HG02588 (cell line): ENCODE measurements around the gene CASKIN1.

ENCODE experiments used
- ATAC-seq: cut with Tn5 transposase; IDR thresholded peaks from one replicate; pipeline ENCODE4 v1.9.1; 2021; ENCODE audit warnings: mild to moderate bottlenecking, moderate library complexity; ENCODE audit not compliant: unreplicated experiment

CASKIN1 gene

DNA sequence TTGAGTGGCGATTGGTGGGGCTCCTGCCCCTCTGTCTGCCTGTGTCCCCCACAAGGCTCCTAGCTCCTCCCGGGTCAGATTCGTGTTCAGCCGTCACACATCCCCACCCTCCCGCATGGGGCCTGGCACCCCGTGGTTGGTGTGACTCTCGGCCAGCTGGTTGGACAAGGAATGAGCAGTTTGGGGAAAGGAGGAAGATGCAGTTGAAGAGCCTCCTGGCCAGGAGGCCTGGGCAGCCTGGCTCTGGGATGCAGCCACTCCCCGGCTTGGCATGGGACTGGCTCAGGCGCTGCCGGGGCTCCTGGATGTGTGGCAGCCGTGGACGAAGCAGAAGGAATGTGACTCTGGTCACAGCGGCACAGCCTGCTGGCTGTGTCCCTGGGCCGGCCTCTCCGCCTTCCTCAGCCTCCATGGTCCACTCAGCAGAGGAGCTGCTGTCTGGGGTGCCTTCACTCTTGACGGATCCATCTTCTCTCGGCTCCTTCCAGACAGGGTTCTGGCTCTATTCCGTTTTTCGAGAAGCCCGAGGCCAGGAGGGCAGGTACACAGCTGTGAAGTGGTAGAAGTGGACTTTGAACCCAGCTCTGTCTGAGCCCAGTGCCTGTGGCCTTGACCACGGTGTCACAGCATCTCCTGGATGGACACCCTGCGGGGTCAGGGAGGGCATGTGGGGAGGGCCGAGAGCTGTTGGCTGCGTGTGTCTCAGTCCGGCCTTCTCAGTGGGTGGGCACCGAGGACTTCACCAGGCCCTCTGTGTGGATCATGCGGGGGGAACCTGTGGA, 38.7 kb downstream of the CASKIN1 start:
- ATAC-seq, result no peak

DNA sequence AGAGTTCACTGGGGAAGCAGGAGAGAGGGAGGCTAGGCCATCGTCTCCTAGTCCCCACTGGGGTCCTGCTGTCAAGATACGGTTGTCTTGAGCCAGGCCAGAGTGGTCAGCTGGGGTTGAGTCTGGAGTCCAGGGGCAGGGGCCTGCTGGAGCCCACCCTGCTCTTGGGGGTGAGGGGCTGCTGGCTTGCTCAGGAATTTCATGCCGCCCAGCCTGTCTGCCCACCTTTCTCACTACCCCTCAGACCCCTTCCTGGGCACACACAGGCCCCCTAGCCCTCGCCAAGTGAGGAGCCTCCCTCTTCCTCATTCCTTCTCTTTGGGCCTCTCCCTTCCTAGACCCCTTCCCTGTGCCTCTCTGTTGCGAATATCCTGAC, 39.6 kb downstream of the CASKIN1 start:
- no peak for ATAC-seq

- ATAC-seq, result no peak
Observed at GRCh38 chr16:2155977-2156848, 40.2 kb downstream of the CASKIN1 start.

- peak; percentile 75 for ATAC-seq
Observed at GRCh38 chr16:2155091-2155950, 41.1 kb downstream of the CASKIN1 start, which contains the start of gene TRAF7. Gene TRAF7 (plus strand): TSS chr16:2155782. CDS start chr16:2163921, 8,139 bp downstream.

DNA sequence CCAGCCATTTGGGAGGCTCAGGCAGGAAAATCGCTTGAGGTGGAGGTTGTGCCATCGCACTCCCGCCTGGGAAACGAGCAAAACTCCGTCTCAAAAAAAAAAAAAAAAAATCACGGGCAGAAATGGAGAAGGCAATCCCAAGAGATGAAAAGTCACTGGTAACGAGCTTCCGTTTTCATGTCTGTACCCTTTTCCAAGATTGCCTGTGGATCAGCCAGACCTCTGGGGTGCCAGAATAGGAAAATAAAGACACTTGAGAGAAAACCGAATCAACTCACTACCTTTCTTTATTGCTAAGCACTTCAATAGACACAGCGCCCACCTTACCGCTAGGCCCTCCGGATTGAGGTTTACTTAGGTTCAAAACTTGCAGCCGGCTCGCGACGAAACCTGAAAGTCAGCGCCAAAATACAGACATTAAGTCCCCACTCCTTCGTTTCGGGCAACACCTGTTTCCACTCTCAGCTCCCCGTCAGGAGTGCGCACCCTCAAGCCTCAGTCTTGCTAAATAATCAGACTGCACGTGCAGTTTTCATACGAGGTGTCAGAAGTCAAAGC, 41.8 kb downstream of the CASKIN1 start:
- no peak for ATAC-seq

DNA sequence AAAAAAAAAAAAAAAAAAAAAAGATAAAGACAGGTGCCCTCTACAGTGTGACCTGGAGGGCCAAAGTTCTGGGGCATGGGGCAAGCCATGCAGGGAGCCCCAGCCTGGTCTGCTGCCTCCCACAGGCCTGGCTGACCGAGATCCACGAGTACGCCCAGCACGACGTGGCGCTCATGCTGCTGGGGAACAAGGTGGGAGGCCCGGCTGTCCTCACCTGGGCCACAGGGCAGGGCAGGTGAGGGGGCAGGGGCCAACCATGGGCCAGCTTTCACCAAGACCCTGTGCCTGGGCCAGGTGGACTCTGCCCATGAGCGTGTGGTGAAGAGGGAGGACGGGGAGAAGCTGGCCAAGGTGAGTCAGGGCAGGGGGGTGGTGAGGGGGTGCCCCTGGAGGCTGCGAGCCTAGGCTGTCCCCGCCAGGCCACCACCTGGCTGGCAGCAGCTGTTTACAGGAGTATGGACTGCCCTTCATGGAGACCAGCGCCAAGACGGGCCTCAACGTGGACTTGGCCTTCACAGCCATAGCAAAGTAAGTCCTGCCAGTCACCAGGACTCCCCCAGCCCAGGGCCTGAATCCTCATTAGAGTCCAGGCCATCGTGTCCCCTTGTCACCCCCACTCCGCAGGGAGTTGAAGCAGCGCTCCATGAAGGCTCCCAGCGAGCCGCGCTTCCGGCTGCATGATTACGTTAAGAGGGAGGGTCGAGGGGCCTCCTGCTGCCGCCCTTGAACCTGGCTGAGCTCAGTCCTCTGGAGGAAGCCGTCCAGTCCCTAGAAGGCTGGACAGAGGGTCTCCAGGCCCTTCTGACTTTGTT, 43.5 kb downstream of the CASKIN1 start:
- ATAC-seq, result no peak

- ATAC-seq, result no peak
Observed at GRCh38 chr16:2151188-2152091, 45.0 kb downstream of the CASKIN1 start.

DNA sequence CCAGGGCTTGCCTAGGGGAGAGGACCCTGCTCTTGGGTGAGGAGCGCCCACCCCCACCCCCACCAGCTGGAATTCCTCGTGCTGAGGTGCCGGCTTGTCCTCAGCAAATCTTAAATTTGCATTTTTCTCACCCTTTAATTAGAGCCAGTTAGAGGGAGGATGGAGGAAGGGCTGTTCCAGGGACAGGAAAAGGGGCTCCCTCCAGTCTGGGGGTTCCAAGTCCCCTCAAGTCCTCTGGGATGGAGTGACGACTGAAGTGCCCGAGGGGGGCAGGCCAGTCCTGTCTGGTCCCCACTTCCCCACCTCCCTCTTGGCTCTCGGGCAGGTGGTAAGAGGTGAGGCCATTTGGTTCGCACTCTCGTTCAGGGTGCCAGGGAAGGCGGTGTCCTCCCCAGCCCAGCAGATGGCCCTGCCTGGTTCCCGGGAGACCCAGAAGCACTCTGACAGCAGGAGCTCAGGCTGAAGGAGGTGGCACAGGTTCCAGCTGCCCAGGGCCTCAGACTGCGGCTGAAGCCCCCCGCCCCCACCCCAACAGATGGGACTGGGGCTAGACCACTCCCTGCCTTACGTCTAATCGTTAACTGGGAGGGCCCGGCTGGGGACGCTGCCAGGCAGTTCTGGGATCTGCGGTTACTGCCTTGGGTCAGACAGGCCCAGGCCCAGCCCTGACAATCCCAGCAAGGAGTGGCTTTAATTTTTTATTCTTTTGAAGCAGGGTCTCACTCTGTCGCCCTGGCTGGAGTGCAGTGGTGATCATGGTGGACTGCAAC, 45.8 kb downstream of the CASKIN1 start:
- ATAC-seq, result no peak

DNA sequence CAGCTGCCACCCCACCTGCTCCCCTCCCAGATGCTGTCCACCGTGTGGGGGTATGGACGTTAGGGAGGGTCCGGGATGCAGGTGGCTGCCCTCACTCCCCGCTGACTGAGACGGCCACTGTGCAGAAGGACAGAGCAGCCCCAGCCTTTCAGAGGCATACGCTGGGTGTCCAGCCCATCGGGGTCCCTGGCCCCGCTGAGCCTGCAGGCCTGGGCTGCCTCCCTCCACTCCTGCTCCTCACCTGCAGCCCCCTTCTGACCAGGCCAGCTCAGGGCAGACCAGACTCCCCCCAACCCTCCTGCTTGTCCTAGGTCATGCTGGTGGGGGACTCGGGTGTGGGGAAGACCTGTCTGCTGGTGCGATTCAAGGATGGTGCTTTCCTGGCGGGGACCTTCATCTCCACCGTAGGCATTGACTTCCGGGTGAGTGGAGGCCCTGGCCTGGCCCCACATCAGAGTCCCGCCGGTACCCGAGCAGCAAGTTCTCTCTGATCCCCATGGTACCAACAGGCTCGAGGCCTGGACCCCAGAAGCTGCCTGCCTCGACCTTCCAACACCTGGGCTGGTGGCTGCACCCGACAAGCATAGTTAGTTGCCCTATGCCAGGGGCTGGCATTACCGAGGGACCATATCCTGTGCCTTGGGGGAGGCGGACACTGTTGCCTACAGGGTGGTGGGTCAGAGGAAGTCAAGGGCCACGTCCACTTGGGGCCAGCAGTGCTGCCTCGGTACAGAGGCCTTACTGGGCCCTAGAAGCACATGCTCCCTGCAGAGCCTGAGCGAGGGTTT, 46.6 kb downstream of the CASKIN1 start:
- no peak for ATAC-seq

DNA sequence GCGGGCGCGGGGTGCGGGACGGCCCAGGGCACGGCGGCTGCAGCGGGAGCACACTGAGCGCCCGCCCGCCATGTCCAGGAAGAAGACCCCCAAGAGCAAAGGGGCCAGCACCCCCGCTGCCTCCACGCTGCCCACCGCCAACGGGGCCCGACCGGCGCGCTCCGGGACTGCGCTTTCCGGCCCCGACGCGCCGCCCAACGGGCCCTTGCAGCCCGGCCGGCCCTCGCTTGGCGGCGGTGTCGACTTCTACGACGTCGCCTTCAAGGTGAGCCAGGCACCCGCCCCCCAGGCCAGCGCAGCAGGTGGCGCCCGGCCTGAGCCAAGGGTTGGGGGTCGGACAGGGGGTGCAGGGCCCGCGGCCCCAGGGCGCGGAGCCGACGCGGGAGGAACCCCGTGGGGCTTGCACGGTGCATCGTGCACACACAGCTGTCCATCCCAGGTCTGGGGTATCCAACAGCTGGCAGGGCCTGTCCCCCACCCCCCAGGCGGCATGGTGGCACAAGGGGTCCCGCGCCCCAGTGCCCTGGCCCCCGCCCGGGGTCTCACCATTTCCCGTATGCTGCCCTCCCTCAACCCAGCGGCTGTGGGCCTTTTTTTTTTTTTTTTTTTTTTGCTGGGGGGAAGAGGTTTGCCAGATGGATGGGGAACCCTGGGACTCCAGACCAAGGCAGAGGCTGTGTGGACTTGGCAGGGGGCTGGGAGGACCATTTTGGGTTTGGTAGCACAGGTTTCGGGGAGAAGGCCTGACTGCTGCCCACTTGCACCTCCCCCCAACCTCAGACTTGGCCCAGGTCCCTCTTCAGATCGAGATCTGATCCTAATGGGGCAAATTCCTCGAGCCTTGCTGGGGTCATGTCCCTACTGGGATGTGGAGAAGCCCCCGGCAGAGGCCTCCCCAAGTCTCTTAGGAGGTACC, 47.4 kb downstream of the CASKIN1 start:
- no peak for ATAC-seq

DNA sequence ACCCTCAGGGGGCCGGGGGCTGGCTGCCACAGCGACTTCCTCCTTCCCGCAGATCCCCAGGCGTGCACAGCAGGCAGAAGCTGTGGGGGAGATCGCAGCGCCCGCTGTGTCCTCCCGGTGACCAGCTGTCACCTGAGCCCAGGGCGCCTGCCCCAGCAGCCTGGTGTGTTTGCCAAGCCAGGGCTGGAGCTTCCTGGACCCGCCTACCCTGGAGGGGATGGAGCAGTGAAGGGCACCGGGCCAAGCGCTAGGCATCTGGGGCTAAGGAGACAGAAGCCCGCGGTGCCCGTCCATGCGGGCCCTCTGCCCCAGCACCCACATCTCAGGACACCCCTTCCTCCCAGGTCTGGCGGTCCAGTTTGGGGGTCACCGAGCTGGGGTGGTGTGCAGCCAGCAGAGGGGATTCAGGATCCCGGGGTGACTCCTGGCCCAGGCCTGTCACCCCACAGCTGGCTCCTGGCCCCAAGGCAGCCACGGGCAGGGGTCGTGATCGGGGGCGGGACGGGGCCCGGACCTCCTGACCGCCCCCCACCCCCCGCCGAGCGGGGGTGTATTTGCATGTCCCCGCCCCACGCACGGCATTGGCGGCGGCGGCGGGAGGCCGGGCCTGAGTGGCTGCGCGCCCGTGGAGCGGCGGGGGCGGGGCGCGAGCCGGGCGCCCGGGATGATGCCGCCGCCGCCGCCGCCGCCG, 48.3 kb downstream of the CASKIN1 start, which contains the start of gene RAB26:
Gene RAB26, plus strand, starts transcription at position 645 of the 691 bp plus-strand sequence. CDS start 159 bp downstream, outside the sequence.
- no peak for ATAC-seq

DNA sequence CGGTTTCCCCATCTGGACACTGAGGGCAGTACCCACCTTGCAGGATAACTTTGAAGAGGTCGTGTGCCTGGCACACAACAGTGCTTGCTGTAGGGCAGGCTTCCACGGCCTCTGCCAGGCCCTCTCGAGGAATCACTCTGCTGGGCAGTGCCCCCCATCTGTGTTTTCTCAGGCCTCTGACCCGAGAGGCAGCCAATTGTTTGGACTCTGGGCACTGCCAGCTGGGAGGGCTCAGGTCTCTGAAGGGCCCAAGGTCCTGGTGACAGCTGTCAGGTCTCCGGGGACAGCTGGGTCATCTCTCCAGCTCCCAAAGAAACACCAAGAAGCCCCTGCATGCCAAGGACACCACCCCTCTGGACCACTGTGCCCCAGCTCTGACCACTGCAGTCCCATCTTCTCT, 49.0 kb downstream of the CASKIN1 start:
- ATAC-seq, result no peak

DNA sequence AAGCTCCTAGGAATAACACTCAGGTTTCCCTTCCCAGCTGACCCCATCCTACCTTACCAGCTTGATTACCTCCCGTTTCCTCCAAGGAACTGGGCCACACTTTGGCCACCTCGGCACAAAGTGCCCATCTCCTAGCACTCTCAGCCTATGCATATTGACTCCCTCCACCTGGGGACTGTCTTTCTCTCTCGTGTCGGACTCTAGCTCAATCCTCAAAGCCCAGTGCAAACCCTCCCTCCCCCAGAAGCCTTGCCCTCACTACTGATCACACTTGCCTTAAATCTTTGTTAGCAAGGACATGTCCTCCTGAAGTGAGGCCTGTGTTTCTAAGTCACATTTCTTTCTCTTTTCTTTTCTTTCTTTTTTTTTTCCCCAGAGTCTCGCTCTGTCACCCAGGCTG, 50.6 kb downstream of the CASKIN1 start:
- ATAC-seq, result no peak

DNA sequence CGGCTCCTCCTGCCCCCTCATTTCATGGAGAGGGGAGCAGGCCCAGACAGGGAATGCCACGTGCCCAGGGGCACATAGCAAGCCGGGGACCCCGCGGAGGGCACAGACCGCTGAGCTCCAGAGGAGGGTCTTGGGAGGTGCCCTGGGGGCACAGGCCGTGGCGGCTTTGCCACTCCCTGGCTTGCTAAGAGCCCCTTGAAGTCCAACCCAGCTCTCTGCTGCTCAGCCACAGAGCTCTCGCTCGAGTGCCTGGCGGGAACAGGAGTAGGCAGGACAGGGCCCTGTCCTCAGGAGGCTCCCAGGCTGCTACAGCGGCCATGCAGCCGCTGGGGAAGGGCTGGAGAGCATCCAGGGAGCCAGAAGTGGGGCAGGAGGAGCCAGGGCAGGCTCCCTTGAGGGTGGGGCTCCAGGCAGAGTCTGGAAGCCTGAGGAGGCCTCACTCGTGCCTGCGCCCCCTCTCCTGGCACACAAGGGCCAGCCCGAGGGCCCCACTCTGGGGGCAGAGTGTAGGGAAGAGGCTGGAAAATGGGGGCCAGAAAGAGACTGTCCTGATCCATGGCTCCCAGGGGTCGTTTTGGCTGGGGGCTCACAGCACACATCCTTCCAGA, 52.4 kb downstream of the CASKIN1 start:
- no peak for ATAC-seq
